GM12878 (cell line): ENCODE results near the gene MSL2. TPM values are rescaled to one million over a fixed set of nuclear protein-coding genes. Genes with fewer than 3 reads are reported as not detected.

Experiments
- ATAC-seq: fragments of 200-7000 bp; cut with Tn5 transposase; 3 replicates; pipeline ENCODE4 v1.9.1; 2020; ENCODE audit warnings: mild to moderate bottlenecking, moderate library complexity
- BruUV-seq: library from RNA; stranded (reverse); fragments of 400-500 nt; replicated peaks from 2 replicates; lab custom pipeline; 2021; lab: Mats Ljungman, UMichigan
- CTCF ChIA-PET: fragments of 300-600 bp; sonication (Branson Sonifier 250); formaldehyde crosslinking; extraction: SDS; loops from one replicate; lab custom pipeline; 2021; ENCODE audit warnings: inconsistent platforms; lab: Yijun Ruan, JAX
- POLR2A ChIA-PET: fragments of 350-600 bp; formaldehyde crosslinking; extraction: SDS; loops from one replicate; lab custom pipeline; 2021; ENCODE audit warnings: inconsistent platforms; lab: Charles Lee
- RAD21 ChIA-PET: fragments of 300-600 bp; sonication (Branson Sonifier 250); formaldehyde crosslinking; loops from one replicate; lab custom pipeline; 2023; ENCODE audit warnings: antibody characterized with exemption; ENCODE audit not compliant: unreplicated experiment; lab: Charles Lee
- SMC1A ChIA-PET: fragments of 300-600 bp; sonication (Branson Sonifier 250); formaldehyde crosslinking; loops from one replicate; lab custom pipeline; 2023; ENCODE audit not compliant: unreplicated experiment, uncharacterized antibody; lab: Charles Lee
- DNase-seq: peaks from one replicate; pipeline ENCODE4 v3.0.0-alpha.2; 2011; ENCODE audit warnings: low read depth, low spot score
- FAIRE-seq: peaks from 3 replicates; lab custom pipeline; 2011; peaks lifted over from hg19 to GRCh38; lab: Jason Lieb, UNC
- H2AFZ ChIP-seq: 2 replicates; pipeline ENCODE4 v1.6.0; 2011; ENCODE audit warnings: low read depth, low read length, control low read depth; ENCODE audit not compliant: control insufficient read depth
- H3K27ac ChIP-seq: 2 replicates; pipeline ENCODE4 v1.5.1; 2011; ENCODE audit warnings: control low read depth; ENCODE audit not compliant: control insufficient read depth, insufficient read depth
- H3K27me3 ChIP-seq, 2 experiments: replicated peaks in 1 of 2; 2 replicates each; pipeline versions ENCODE4 v1.6.0 to v1.6.1; 2011; ENCODE audit warnings: low read length in 1 of 2; ENCODE audit not compliant: control insufficient read depth in 2 of 2, insufficient read depth in 2 of 2
- H3K36me3 ChIP-seq, 2 experiments: 2 replicates each; pipeline ENCODE4 v1.5.1; 2011; ENCODE audit warnings: low read length in 1 of 2; ENCODE audit not compliant: control insufficient read depth in 2 of 2, insufficient read depth in 2 of 2
- H3K4me1 ChIP-seq: 2 replicates; pipeline ENCODE4 v1.6.1; 2011; ENCODE audit warnings: mild to moderate bottlenecking, low read length, moderate library complexity, mixed read lengths; ENCODE audit not compliant: control insufficient read depth, insufficient read depth
- H3K4me2 ChIP-seq: 2 replicates; pipeline ENCODE4 v1.6.0; 2011; ENCODE audit warnings: control low read depth; ENCODE audit not compliant: control insufficient read depth, insufficient read depth
- H3K4me3 ChIP-seq: fragments of 200-600 bp; sonication (generic); 2 replicates; pipeline ENCODE4 v1.5.1; 2016
- H3K79me2 ChIP-seq: 2 replicates; pipeline ENCODE4 v1.6.0; 2011; ENCODE audit warnings: low read length; ENCODE audit not compliant: control insufficient read depth, insufficient read depth
- H3K9ac ChIP-seq: 2 replicates; pipeline ENCODE4 v1.8.0; 2011; ENCODE audit warnings: low read length, control low read depth, mixed read lengths; ENCODE audit not compliant: control insufficient read depth, insufficient read depth
- H3K9me3 ChIP-seq: replicated peaks from 3 replicates; pipeline ENCODE4 v1.5.1; 2011; ENCODE audit warnings: mild to moderate bottlenecking, low read length; ENCODE audit not compliant: control insufficient read depth, insufficient read depth
- H4K20me1 ChIP-seq: 2 replicates; pipeline ENCODE4 v1.6.0; 2011; ENCODE audit not compliant: control insufficient read depth, insufficient read depth
- ELK1 ChIP-seq: IDR thresholded peaks from 2 replicates; pipeline ENCODE4 v1.6.1; 2012; ENCODE audit warnings: low read depth, low read length, improper control_type of control experiment
- ETV6 ChIP-seq, 2 experiments: fragments of 450-650 bp in 1 of 2; IDR thresholded peaks in 1 of 2; conservative IDR thresholded peaks in 1 of 2; 2 replicates each; pipeline ENCODE4 v1.6.1; 2014; ENCODE audit warnings: antibody characterized with exemption in 1 of 2, borderline replicate concordance in 1 of 2, low read depth in 1 of 2, mild to moderate bottlenecking in 1 of 2, moderate library complexity in 1 of 2
- KAT2A ChIP-seq: conservative IDR thresholded peaks from 2 replicates; pipeline ENCODE4 v1.6.1; 2011; ENCODE audit warnings: low read depth, low read length; ENCODE audit not compliant: control insufficient read depth
- MAX ChIP-seq: IDR thresholded peaks from 2 replicates; pipeline ENCODE4 v1.6.1; 2012; ENCODE audit warnings: low read depth, low read length, improper control_type of control experiment
- MTA2 ChIP-seq: fragments of 450-650 bp; IDR thresholded peaks from 2 replicates; pipeline ENCODE4 v1.6.1; 2016; ENCODE audit warnings: low read depth, mild to moderate bottlenecking, moderate library complexity
- NFIC ChIP-seq: IDR thresholded peaks from 2 replicates; pipeline ENCODE4 v1.6.1; 2012; ENCODE audit warnings: low read depth, mild to moderate bottlenecking, inconsistent platforms, low read length, moderate library complexity
- NFYA ChIP-seq: IDR thresholded peaks from 2 replicates; pipeline ENCODE4 v1.6.1; 2011; ENCODE audit warnings: low read depth, mild to moderate bottlenecking, low read length, improper control_type of control experiment, borderline replicate concordance
- NKRF ChIP-seq: fragments of 450-650 bp; conservative IDR thresholded peaks from 2 replicates; pipeline ENCODE4 v1.6.1; 2017; ENCODE audit warnings: mild to moderate bottlenecking, moderate library complexity
- POU2F2 ChIP-seq: IDR thresholded peaks from 3 replicates; pipeline ENCODE4 v1.6.1; 2011; ENCODE audit warnings: low read depth, mild to moderate bottlenecking, low read length, borderline replicate concordance
- SIN3A ChIP-seq: IDR thresholded peaks from 2 replicates; pipeline ENCODE4 v1.6.1; 2012; ENCODE audit warnings: low read depth, low read length, improper control_type of control experiment
- SREBF2 ChIP-seq: IDR thresholded peaks from 2 replicates; pipeline ENCODE4 v1.6.1; 2012; ENCODE audit warnings: mild to moderate bottlenecking, low read length
- WRNIP1 ChIP-seq: IDR thresholded peaks from 2 replicates; pipeline ENCODE4 v1.6.1; 2011; ENCODE audit warnings: low read depth, low read length, improper control_type of control experiment, borderline replicate concordance
- YY1 ChIP-seq: IDR thresholded peaks from 2 replicates; pipeline ENCODE4 v1.6.1; 2011; ENCODE audit warnings: low read depth, mild to moderate bottlenecking, low read length
- ZBTB4 ChIP-seq: fragments of 450-650 bp; formaldehyde crosslinking; IDR thresholded peaks from 2 replicates; pipeline ENCODE4 v1.4.0; 2022; ENCODE audit warnings: mild to moderate bottlenecking, moderate library complexity
- WGBS: methylation state at CpG from one replicate; pipeline ENCODE4 v1.1.6; 2016; ENCODE audit warnings: low lambda C conversion rate; ENCODE audit not compliant: insufficient replicate concordance, insufficient coverage; ENCODE audit errors: missing lambda C conversion rate; 5-methylcytosine and 5-hydroxymethylcytosine counted together
- in situ Hi-C: fragments of 300-500 bp; cut with MboI; formaldehyde crosslinking; loops from 9 replicates; pipeline ENCODE4 v1.14.3; 2018; ENCODE audit warnings: mixed read lengths
- intact Hi-C: fragments of 100-400 bp; cut with micrococcal nuclease; formaldehyde crosslinking; loops from one replicate; pipeline ENCODE4 v1.14.2; 2022; ENCODE audit not compliant: unreplicated experiment
- polyA plus RNA-seq, 11 experiments: library from polyadenylated mRNA; depleted of rRNA in 4 of 11; unstranded in 6 of 11; stranded (reverse) in 5 of 11; fragments of >200 nt; fragmentation: Nextera tagmentation in 4 of 11; fragmentation: Illumina TruSeq in 1 of 11; extraction: Ambion mirVana in 4 of 11; extraction: Trizol in 1 of 11; gene quantifications; 1 replicate in 1 of 11; 2 replicates in 10 of 11; pipeline versions ENCODE4 v1.2.1 to v1.2.3, GENCODE V29; 2011 to 2016; ENCODE audit warnings: inconsistent platforms in 2 of 11, missing spikeins in 2 of 11, low read depth in 1 of 11
- total RNA-seq, 4 experiments: library from RNA; depleted of rRNA in 3 of 4; stranded (reverse); fragments of >200 nt in 3 of 4; fragmentation: Illumina TruSeq in 1 of 4; extraction: Trizol in 1 of 4; gene quantifications; 2 replicates each; pipeline versions ENCODE4 v1.2.1 to v1.2.3, GENCODE V29; 2013 to 2021

The MSL2 gene
- total and polyA plus RNA-seq, 10 of the 15 experiments (the other 5 are each of a cell fraction or from before 2014, with no cell fraction given), result 3.5 to 31.7 (median 10.5) TPM

GRCh38 chr3:136194409-136195257 lies 1.5 kb downstream of the MSL2 start:
- Histone ChIP-seq H3K9me3 (peaks cover 2% of the 10 kb centered on the region; the same call in 2 of the 3 replicates), H3K9ac (peak overlapping the region; percentile 99), H3K36me3 (peaks cover 0 to 2% of the 10 kb centered on the region in 2 experiments; a peak in 1 of 4 replicates), H2AFZ (peak overlapping the region; percentile 26), H3K27me3 (no peaks in the 10 kb centered on the region), H3K4me1 (peaks cover 9% of the 10 kb centered on the region), H3K4me3 (peak overlapping the region; percentile 83), H3K79me2 (peaks cover 72% of the 10 kb centered on the region), H3K27ac (peak overlapping the region; percentile 99), H4K20me1 (peaks cover 15% of the 10 kb centered on the region; the same call in 1 of the 2 replicates), H3K4me2 (peak overlapping the region; percentile 75)
- CTCF ChIA-PET, result interaction anchor here (0.8 to 2.8 kb wide), 6 partner anchors 11 to 558 kb away, joined by 3 to 11 read pairs (median 6); partner anchors contain the start of genes PCCB and STAG1
- ATAC-seq (peak; percentile 2), DNase-seq (peak; percentile 24), FAIRE-seq (no peak)
- RAD21 ChIA-PET, result interaction anchor here (0.8 to 5.3 kb wide), 6 partner anchors 12 to 819 kb away, joined by 3 to 53 read pairs (median 8); partner anchors contain the start of genes PCCB and STAG1
- under 1% methylated on average over 47 of the region's 47 CpGs for WGBS
- SMC1A ChIA-PET, result interaction anchor here (0.6 to 3.0 kb wide), 11 partner anchors 12 to 558 kb away, joined by 3 to 13 read pairs (median 3); partner anchors contain the start of genes PCCB and STAG1
- POLR2A ChIA-PET, result interaction anchor here (0.6 to 3.1 kb wide), 6 partner anchors 14 to 558 kb away, joined by 3 to 15 read pairs (median 4); partner anchors contain the start of genes PCCB and STAG1
- BruUV-seq, result no TSS peak
- intact Hi-C loops, result loop anchor here (5.0 to 10.0 kb wide), 4 partner anchors 117 to 820 kb away; no protein-coding TSS in a partner anchor
- in situ Hi-C loops, result loop anchor here (5.0 kb wide), 1 partner anchor 53 kb away; no protein-coding TSS in a partner anchor
- no peak for TF ChIP-seq NFYA
- no peak for TF ChIP-seq SREBF2
- TF ChIP-seq ETV6 (conservative IDR thresholded peaks at IDR 0.05 in 1 of 2, IDR thresholded peaks at IDR 0.05 in 1 of 2; ENCODE audit: borderline replicate concordance in 1 of 2, low read depth in 1 of 2), result peak in 1 of 2 experiments; percentile 45; a peak in 1 of 4 replicates
- peak; percentile 74 for TF ChIP-seq MTA2
- TF ChIP-seq YY1, result peak; percentile 43; the same call in 1 of the 2 replicates
- TF ChIP-seq NKRF, result peak; percentile 68
- TF ChIP-seq SIN3A, result peak; percentile 93
- TF ChIP-seq POU2F2, result peak; percentile 80; the same call in 2 of the 3 replicates
- peak; percentile 63; the same call in 1 of the 2 replicates for TF ChIP-seq MAX
- peak; percentile 54; the same call in 1 of the 2 replicates for TF ChIP-seq NFIC
- no peak for TF ChIP-seq ELK1
- TF ChIP-seq KAT2A, result no peak
- TF ChIP-seq ZBTB4 (CRISPR knock-in tag), result no peak
- 0 out of 2 replicates have a peak, but pooled peaks have one; percentile 79 for TF ChIP-seq WRNIP1
